ENCODE results near the gene BMPER. TPM values are rescaled to one million over a fixed set of nuclear protein-coding genes. Genes with fewer than 3 reads are reported as not detected.
A peak's percentile ranks its signal among the peaks of the same experiment; 100 is the strongest.

The BMPER gene
- total RNA-seq, 1 donor from 2014 or later: 0.26 TPM

GRCh38 chr7:33876596-33877274 is 28.6 kb upstream of the BMPER start:
- TF ChIP-seq CTCF (IDR thresholded peaks at IDR 0.05; ENCODE audit: insufficient read depth, low read length, severe bottlenecking): no peak
- DNase-seq (ENCODE audit: low read depth) (no peak), FAIRE-seq (no peak)
- Histone ChIP-seq H3K27me3 (ENCODE audit: control insufficient read depth, insufficient read depth, low read length) (no peaks in the 10 kb centered on the region), H3K36me3 (ENCODE audit: control insufficient read depth, insufficient read depth, low read length) (no peaks in the 10 kb centered on the region), H3K4me3 (ENCODE audit: low read depth, low read length) (no peak overlapping the region)

- peak; percentile 73 for DNase-seq (ENCODE audit: low read depth)
Observed at GRCh38 chr7:33880787-33881186, 24.6 kb upstream of the BMPER start.

GRCh38 chr7:33881316-33881715 is 24.0 kb upstream of the BMPER start:
- Histone ChIP-seq H3K4me3 (ENCODE audit: low read depth, low read length) (no peak overlapping the region), H3K36me3 (ENCODE audit: control insufficient read depth, insufficient read depth, low read length) (no peaks in the 10 kb centered on the region), H3K27me3 (ENCODE audit: control insufficient read depth, insufficient read depth, low read length) (no peaks in the 10 kb centered on the region)
- FAIRE-seq: no peak
- no peak for DNase-seq (ENCODE audit: low read depth)
- TF ChIP-seq CTCF (IDR thresholded peaks at IDR 0.05; ENCODE audit: insufficient read depth, low read length, severe bottlenecking): no peak

More at GRCh38 chr7:33880787-33881186, 24.6 kb upstream of the BMPER start:
- no peak for FAIRE-seq
- no peak overlapping the region for H3K4me3 ChIP-seq (ENCODE audit: low read depth, low read length)
- H3K36me3 ChIP-seq (ENCODE audit: control insufficient read depth, insufficient read depth, low read length): no peaks in the 10 kb centered on the region
- no peaks in the 10 kb centered on the region for H3K27me3 ChIP-seq (ENCODE audit: control insufficient read depth, insufficient read depth, low read length)
- TF ChIP-seq CTCF (IDR thresholded peaks at IDR 0.05; ENCODE audit: insufficient read depth, low read length, severe bottlenecking): no peak

- TF ChIP-seq CTCF (IDR thresholded peaks at IDR 0.05; ENCODE audit: insufficient read depth, low read length, severe bottlenecking): no peak
- FAIRE-seq (no peak), DNase-seq (ENCODE audit: low read depth) (no peak)
- Histone ChIP-seq H3K4me3 (ENCODE audit: low read depth, low read length) (no peak overlapping the region), H3K27me3 (ENCODE audit: control insufficient read depth, insufficient read depth, low read length) (no peaks in the 10 kb centered on the region), H3K36me3 (ENCODE audit: control insufficient read depth, insufficient read depth, low read length) (no peaks in the 10 kb centered on the region)
Observed at GRCh38 chr7:33882040-33882837, 23.1 kb upstream of the BMPER start.

GRCh38 chr7:33882950-33883670 is 22.2 kb upstream of the BMPER start:
- H3K36me3 ChIP-seq (ENCODE audit: control insufficient read depth, insufficient read depth, low read length): no peaks in the 10 kb centered on the region
- DNase-seq (ENCODE audit: low read depth) (peak; percentile 73), FAIRE-seq (peak; percentile 50)
- no peaks in the 10 kb centered on the region for H3K27me3 ChIP-seq (ENCODE audit: control insufficient read depth, insufficient read depth, low read length)
- H3K4me3 ChIP-seq (ENCODE audit: low read depth, low read length): no peak overlapping the region
- TF ChIP-seq CTCF (IDR thresholded peaks at IDR 0.05; ENCODE audit: insufficient read depth, low read length, severe bottlenecking): no peak

Data from bronchial epithelial cell (primary cell).